Lower lobe of right lung (tissue), 2 donors: Measurements from ENCODE around the gene FAM131C. TPM values are rescaled to one million over a fixed set of nuclear protein-coding genes. Genes with fewer than 3 reads are reported as not detected.

ENCODE experiments used
- ATAC-seq, 2 donors: fragments of 200-7000 bp; cut with Tn5 transposase; one replicate each; pipeline ENCODE4 v1.9.1; 2020 to 2022; ENCODE audit warnings: mild to moderate bottlenecking in 2 of 2, moderate library complexity in 2 of 2
- DNase-seq: peaks from one replicate; pipeline ENCODE4 v3.0.0-alpha.2; 2020
- H3K27ac ChIP-seq: fragments of 200-600 bp; one replicate; pipeline ENCODE4 v1.8.0; 2022
- H3K27me3 ChIP-seq: fragments of 200-600 bp; one replicate; pipeline ENCODE4 v1.8.0; 2022; ENCODE audit warnings: low read depth
- H3K36me3 ChIP-seq: fragments of 200-600 bp; one replicate; pipeline ENCODE4 v1.8.0; 2022; ENCODE audit warnings: mild to moderate bottlenecking
- H3K4me1 ChIP-seq: fragments of 200-600 bp; one replicate; pipeline ENCODE4 v1.8.0; 2022
- H3K4me3 ChIP-seq: fragments of 200-600 bp; one replicate; pipeline ENCODE4 v1.8.0; 2022; ENCODE audit warnings: mild to moderate bottlenecking
- H3K9me3 ChIP-seq: fragments of 200-600 bp; one replicate; pipeline ENCODE4 v1.8.0; 2022
- intact Hi-C: fragments of 100-400 bp; cut with DNase I; formaldehyde crosslinking; loops from one replicate; pipeline ENCODE4 v1.11.0; 2022
- total RNA-seq: library from RNA; stranded (reverse); fragmentation: NEBNext Ultra II Directional; extraction: Animal tissue kit (Norgen Biotek cat#: 25700); gene quantifications from one replicate; pipeline ENCODE4 v1.2.1, GENCODE V29; 2021
- TF ChIP-seq, protein P1 (sequence below): fragments of 200-600 bp; IDR thresholded peaks from one replicate; pipeline ENCODE4 v1.8.0; 2022; ENCODE audit warnings: antibody characterized with exemption, mild to moderate bottlenecking
- donor health status: DM: no; HTN: yes; CAD: no; lungs with severe emphysema.

The FAM131C gene
- total RNA-seq, 1 donor from 2014 or later, result not detected

GRCh38 chr1:16119926-16120325 is 46.5 kb upstream of the FAM131C start:
- H3K4me3 ChIP-seq, result no peak overlapping the region
- H3K36me3 ChIP-seq, result peaks cover 6% of the 10 kb centered on the region
- ATAC-seq (no peak), DNase-seq (no peak)
- H3K27me3 ChIP-seq, result no peaks in the 10 kb centered on the region
- peaks cover 34% of the 10 kb centered on the region for H3K4me1 ChIP-seq
- H3K9me3 ChIP-seq, result no peaks in the 10 kb centered on the region
- H3K27ac ChIP-seq, result no peak overlapping the region
- intact Hi-C loops, result no loop called here
- TF ChIP-seq, protein P1, sequence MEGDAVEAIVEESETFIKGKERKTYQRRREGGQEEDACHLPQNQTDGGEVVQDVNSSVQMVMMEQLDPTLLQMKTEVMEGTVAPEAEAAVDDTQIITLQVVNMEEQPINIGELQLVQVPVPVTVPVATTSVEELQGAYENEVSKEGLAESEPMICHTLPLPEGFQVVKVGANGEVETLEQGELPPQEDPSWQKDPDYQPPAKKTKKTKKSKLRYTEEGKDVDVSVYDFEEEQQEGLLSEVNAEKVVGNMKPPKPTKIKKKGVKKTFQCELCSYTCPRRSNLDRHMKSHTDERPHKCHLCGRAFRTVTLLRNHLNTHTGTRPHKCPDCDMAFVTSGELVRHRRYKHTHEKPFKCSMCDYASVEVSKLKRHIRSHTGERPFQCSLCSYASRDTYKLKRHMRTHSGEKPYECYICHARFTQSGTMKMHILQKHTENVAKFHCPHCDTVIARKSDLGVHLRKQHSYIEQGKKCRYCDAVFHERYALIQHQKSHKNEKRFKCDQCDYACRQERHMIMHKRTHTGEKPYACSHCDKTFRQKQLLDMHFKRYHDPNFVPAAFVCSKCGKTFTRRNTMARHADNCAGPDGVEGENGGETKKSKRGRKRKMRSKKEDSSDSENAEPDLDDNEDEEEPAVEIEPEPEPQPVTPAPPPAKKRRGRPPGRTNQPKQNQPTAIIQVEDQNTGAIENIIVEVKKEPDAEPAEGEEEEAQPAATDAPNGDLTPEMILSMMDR, result no peak

GRCh38 chr1:16119504-16119903 is 46.1 kb upstream of the FAM131C start:
- Histone ChIP-seq H3K4me3 (no peak overlapping the region), H3K27ac (no peak overlapping the region), H3K4me1 (peaks cover 34% of the 10 kb centered on the region), H3K27me3 (no peaks in the 10 kb centered on the region), H3K9me3 (no peaks in the 10 kb centered on the region), H3K36me3 (peaks cover 2% of the 10 kb centered on the region)
- intact Hi-C loops, result no loop called here
- DNase-seq (no peak), ATAC-seq (no peak)
- TF ChIP-seq, protein P1, result no peak

DNA sequence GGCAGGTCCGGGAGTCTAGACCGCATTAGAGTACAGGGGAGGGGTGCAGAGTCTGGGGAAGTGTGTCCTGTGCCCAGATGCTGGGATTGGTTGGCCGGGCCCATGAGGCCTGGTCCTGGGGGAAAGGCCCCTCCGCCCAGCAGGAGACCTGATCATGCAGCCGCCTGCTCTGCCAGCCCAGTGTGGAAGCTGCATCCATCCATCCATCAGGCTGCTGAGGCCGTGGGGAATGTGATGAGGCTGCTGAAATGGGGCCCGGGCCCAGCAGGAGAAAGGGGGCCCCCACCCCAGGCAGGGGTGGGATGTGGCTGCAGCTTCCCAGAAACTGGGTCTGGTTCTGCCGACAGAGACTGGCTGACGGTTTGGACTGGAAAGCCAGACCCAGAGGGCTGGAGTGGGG is 45.3 kb upstream of the FAM131C start:
- peaks cover 34% of the 10 kb centered on the region for H3K4me1 ChIP-seq
- ATAC-seq (no peak), DNase-seq (no peak)
- TF ChIP-seq, protein P1, result no peak
- intact Hi-C loops, result no loop called here
- H3K27ac ChIP-seq, result no peak overlapping the region
- no peaks in the 10 kb centered on the region for H3K36me3 ChIP-seq
- no peaks in the 10 kb centered on the region for H3K27me3 ChIP-seq
- H3K4me3 ChIP-seq, result no peak overlapping the region
- H3K9me3 ChIP-seq, result no peaks in the 10 kb centered on the region

- no peak overlapping the region for H3K4me3 ChIP-seq
- ATAC-seq, result no peak
- no peak overlapping the region for H3K27ac ChIP-seq
- peaks cover 26% of the 10 kb centered on the region for H3K4me1 ChIP-seq
- no peaks in the 10 kb centered on the region for H3K36me3 ChIP-seq
- no peaks in the 10 kb centered on the region for H3K27me3 ChIP-seq
- H3K9me3 ChIP-seq, result no peaks in the 10 kb centered on the region
- DNase-seq, result no peak
- TF ChIP-seq, protein P1, result no peak
- intact Hi-C loops, result no loop called here
These were observed 44.5 kb upstream of the FAM131C start for GRCh38 chr1:16117936-16118335.

GRCh38 chr1:16117369-16117768 is 43.9 kb upstream of the FAM131C start:
- Histone ChIP-seq H3K4me1 (peaks cover 20% of the 10 kb centered on the region), H3K4me3 (no peak overlapping the region), H3K9me3 (no peaks in the 10 kb centered on the region), H3K36me3 (no peaks in the 10 kb centered on the region), H3K27ac (no peak overlapping the region), H3K27me3 (no peaks in the 10 kb centered on the region)
- TF ChIP-seq, protein P1, result no peak
- DNase-seq (no peak), ATAC-seq (no peak)
- intact Hi-C loops, result no loop called here

GRCh38 chr1:16116625-16117024 is 43.2 kb upstream of the FAM131C start:
- H3K4me3 ChIP-seq, result no peak overlapping the region
- H3K27ac ChIP-seq, result no peak overlapping the region
- TF ChIP-seq, protein P1, result no peak
- peaks cover 13% of the 10 kb centered on the region for H3K4me1 ChIP-seq
- ATAC-seq (no peak), DNase-seq (peak; percentile 12)
- intact Hi-C loops, result no loop called here
- H3K9me3 ChIP-seq, result no peaks in the 10 kb centered on the region
- H3K36me3 ChIP-seq, result no peaks in the 10 kb centered on the region
- H3K27me3 ChIP-seq, result no peaks in the 10 kb centered on the region
